Kidney (tissue), 14 donors: Measurements from ENCODE around the gene RFESD. TPM values are rescaled to one million over a fixed set of nuclear protein-coding genes. Genes with fewer than 3 reads are reported as not detected.

Experiments
- DNase-seq, 5 donors: peaks; one replicate each; pipeline ENCODE4 v3.0.0-alpha.2; 2013 to 2020
- FAIRE-seq: peaks from 2 replicates; lab custom pipeline; 2012; peaks lifted over from hg19 to GRCh38; lab: Jason Lieb, UNC
- H3K27ac ChIP-seq, 2 donors: one replicate each; pipeline ENCODE4 v1.7.0; 2013; ENCODE audit warnings: low read depth in 2 of 2, low read length in 2 of 2, inconsistent platforms in 1 of 2
- H3K27me3 ChIP-seq: one replicate; pipeline ENCODE4 v1.7.1; 2013; ENCODE audit warnings: low read length, inconsistent platforms; ENCODE audit not compliant: control insufficient read depth, insufficient read depth
- H3K36me3 ChIP-seq, 3 donors: one replicate each; pipeline versions ENCODE4 v1.7.0 to v1.7.1; 2013; ENCODE audit warnings: low read length in 3 of 3, control low read depth in 1 of 3, inconsistent platforms in 1 of 3; ENCODE audit not compliant: insufficient read depth in 3 of 3, control insufficient read depth in 2 of 3
- H3K4me1 ChIP-seq, 3 donors: one replicate each; pipeline versions ENCODE4 v1.7.0 to v1.7.1; 2013; ENCODE audit warnings: low read length in 3 of 3, inconsistent platforms in 1 of 3, low read depth in 1 of 3; ENCODE audit not compliant: control insufficient read depth in 2 of 3, insufficient read depth in 2 of 3
- H3K4me3 ChIP-seq, 3 donors: one replicate each; pipeline versions ENCODE4 v1.7.0 to v1.8.1; 2013; ENCODE audit warnings: low read length in 3 of 3, control low read depth in 1 of 3, inconsistent platforms in 1 of 3
- H3K9ac ChIP-seq, 3 donors: one replicate each; pipeline versions ENCODE4 v1.7.0 to v1.7.1; 2013; ENCODE audit warnings: low read length in 3 of 3, control low read depth in 1 of 3, inconsistent platforms in 1 of 3
- H3K9me3 ChIP-seq, 3 donors: one replicate each; pipeline versions ENCODE4 v1.7.0 to v1.7.1; 2013; ENCODE audit warnings: low read length in 3 of 3, control low read depth in 1 of 3, inconsistent platforms in 1 of 3; ENCODE audit not compliant: control insufficient read depth in 2 of 3, insufficient read depth in 1 of 3
- intact Hi-C: fragments of 100-400 bp; cut with DNase I; formaldehyde crosslinking; loops from one replicate; pipeline ENCODE4 v1.11.1; 2022
- polyA plus RNA-seq: library from polyadenylated mRNA; stranded (reverse); fragments of 350-450 nt; fragmentation: Illumina TruSeq; extraction: RNeasy Lipid Tissue Mini Kit (QIAGEN cat#74804); gene quantifications from one replicate; pipeline ENCODE4 v1.2.3, GENCODE V29; 2014; ENCODE audit warnings: low read depth, low replicate concordance; ENCODE audit not compliant: insufficient read depth
- total RNA-seq: library from RNA; stranded (reverse); fragmentation: NEBNext Ultra II Directional; extraction: Animal tissue kit (Norgen Biotek cat#: 25700); gene quantifications from one replicate; pipeline ENCODE4 v1.2.1, GENCODE V29; 2021
- TF ChIP-seq, protein P1 (sequence below): IDR thresholded peaks from 3 replicates; pipeline ENCODE4 v1.5.1; 2012; ENCODE audit warnings: mild to moderate bottlenecking, moderate library complexity, borderline replicate concordance; ENCODE audit not compliant: insufficient read depth; ENCODE audit errors: extremely low read depth
- donor health status: control.
- donor health status: control.
- donor health status: control.
- donor health status: control.
- donor health status: control.
- donor health status: DM: yes; HTN: yes; CAD: no.
- donor health status: Normal renal cell carcinoma (clear cell type).

Gene RFESD
- total and polyA plus RNA-seq, 2 donors from 2014 or later, result 2.6 to 4.0 TPM

DNA sequence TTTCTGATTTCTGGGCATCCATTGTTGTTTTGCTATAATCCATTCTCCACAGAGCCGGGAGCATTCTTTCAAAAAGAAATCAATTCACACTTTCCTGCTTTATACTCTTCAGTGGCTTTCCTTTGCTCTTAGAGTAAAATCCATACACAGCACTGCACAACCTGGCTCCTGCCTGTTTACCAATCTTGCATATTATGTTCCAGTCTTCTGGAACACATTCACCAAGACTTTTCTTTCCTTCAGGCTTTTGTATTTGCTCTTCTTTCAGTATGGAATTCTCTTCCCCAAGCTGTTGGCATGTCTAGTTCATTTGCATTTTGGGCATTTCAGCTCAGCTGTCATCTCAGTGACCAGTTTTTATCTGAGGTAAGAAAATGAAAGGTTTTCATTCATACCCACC lies 6.3 kb downstream of the RFESD start:
- DNase-seq (no peak), FAIRE-seq (no peak)
- no peaks in the 10 kb centered on the region for H3K36me3 ChIP-seq
- TF ChIP-seq, protein P1, sequence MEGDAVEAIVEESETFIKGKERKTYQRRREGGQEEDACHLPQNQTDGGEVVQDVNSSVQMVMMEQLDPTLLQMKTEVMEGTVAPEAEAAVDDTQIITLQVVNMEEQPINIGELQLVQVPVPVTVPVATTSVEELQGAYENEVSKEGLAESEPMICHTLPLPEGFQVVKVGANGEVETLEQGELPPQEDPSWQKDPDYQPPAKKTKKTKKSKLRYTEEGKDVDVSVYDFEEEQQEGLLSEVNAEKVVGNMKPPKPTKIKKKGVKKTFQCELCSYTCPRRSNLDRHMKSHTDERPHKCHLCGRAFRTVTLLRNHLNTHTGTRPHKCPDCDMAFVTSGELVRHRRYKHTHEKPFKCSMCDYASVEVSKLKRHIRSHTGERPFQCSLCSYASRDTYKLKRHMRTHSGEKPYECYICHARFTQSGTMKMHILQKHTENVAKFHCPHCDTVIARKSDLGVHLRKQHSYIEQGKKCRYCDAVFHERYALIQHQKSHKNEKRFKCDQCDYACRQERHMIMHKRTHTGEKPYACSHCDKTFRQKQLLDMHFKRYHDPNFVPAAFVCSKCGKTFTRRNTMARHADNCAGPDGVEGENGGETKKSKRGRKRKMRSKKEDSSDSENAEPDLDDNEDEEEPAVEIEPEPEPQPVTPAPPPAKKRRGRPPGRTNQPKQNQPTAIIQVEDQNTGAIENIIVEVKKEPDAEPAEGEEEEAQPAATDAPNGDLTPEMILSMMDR, result no peak
- intact Hi-C loops, result no loop called here
- H3K9ac ChIP-seq, result no peak overlapping the region
- no peak overlapping the region for H3K27ac ChIP-seq
- H3K4me1 ChIP-seq, result peaks cover 0 to 1% (median 0%) of the 10 kb centered on the region in 3 donors
- H3K27me3 ChIP-seq, result no peaks in the 10 kb centered on the region
- H3K4me3 ChIP-seq, result no peak overlapping the region
- no peaks in the 10 kb centered on the region for H3K9me3 ChIP-seq

DNA sequence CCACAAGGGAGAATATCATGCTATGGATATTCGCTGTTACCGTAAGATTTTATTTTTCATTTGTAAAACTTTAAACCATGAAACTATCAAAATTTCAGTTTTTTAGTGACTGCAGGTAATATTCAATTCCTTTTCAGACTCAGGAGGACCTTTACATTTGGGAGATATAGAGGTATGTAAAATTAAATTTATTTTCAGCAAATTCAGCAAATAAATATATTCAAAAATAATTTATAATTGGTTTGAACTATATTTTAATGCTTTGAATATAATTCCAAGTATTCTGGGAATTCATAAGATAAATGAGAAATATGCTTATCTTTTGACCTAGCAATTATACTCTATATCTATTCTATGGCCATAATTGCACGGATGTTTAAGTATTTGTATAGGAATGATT lies 7.6 kb downstream of the RFESD start:
- Histone ChIP-seq H3K9me3 (no peaks in the 10 kb centered on the region), H3K4me3 (no peak overlapping the region), H3K36me3 (no peaks in the 10 kb centered on the region), H3K27me3 (no peaks in the 10 kb centered on the region), H3K4me1 (no peaks in the 10 kb centered on the region), H3K9ac (no peak overlapping the region), H3K27ac (no peak overlapping the region)
- DNase-seq (no peak), FAIRE-seq (peak; percentile 11)
- TF ChIP-seq, protein P1, result no peak
- intact Hi-C loops, result no loop called here

DNA sequence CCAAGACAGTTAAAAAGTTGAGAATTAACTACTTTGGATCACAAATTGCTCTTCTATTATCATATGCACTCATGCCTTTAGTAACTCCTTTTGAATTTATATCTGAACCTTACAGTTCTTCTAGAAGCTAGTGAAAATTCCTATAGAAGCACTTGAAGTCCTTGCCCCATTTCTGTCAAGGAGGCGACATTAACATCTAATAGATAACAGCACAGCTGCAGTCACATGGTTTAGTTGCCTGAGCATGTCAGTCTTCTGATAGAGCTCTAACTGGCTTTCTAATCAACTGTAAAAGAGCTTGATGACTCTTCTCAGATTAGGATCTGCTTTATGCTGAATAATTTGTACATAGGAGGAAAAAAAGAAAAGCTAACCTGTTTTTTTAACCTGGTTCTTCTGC lies 9.0 kb downstream of the RFESD start:
- no peak for DNase-seq

More for the DNA sequence above, 9.0 kb downstream of the RFESD start:
- Histone ChIP-seq H3K9ac (no peak overlapping the region), H3K27ac (no peak overlapping the region), H3K9me3 (no peaks in the 10 kb centered on the region), H3K27me3 (no peaks in the 10 kb centered on the region), H3K4me3 (no peak overlapping the region), H3K36me3 (no peaks in the 10 kb centered on the region), H3K4me1 (no peaks in the 10 kb centered on the region)
- intact Hi-C loops, result no loop called here
- FAIRE-seq, result no peak
- TF ChIP-seq, protein P1, result no peak
